WTC11 (cell line): ENCODE measurements around the gene CROCC. TPM values are rescaled to one million over a fixed set of nuclear protein-coding genes. Genes with fewer than 3 reads are reported as not detected.
A peak's percentile ranks its signal among the peaks of the same experiment; 100 is the strongest.

Source experiments
- ATAC-seq: fragments of 200-7000 bp; cut with Tn5 transposase; 2 replicates; pipeline ENCODE4 v1.10.0; 2021; ENCODE audit warnings: mild to moderate bottlenecking, moderate library complexity
- CTCF ChIA-PET: fragments of 300-600 bp; sonication (Branson Sonifier 250); formaldehyde crosslinking; loops from one replicate; lab custom pipeline; 2021; ENCODE audit warnings: antibody characterized with exemption; lab: Charles Lee
- POLR2A ChIA-PET: fragments of 350-600 bp; sonication (Branson Sonifier 250); formaldehyde crosslinking; loops from one replicate; lab custom pipeline; 2021; ENCODE audit warnings: antibody characterized with exemption; lab: Charles Lee
- DNase-seq: peaks from one replicate; pipeline ENCODE4 v3.0.0; 2021; ENCODE audit warnings: low spot score
- H3K27ac Mint-ChIP-seq: 2 replicates; pipeline ENCODE4 v1.8.0; 2021; ENCODE audit warnings: mixed read lengths
- H3K27me3 Mint-ChIP-seq: 2 replicates; pipeline ENCODE4 v1.8.0; 2021; ENCODE audit warnings: low read depth, mild to moderate bottlenecking, moderate library complexity, mixed read lengths
- H3K36me3 Mint-ChIP-seq: 2 replicates; pipeline ENCODE4 v1.8.0; 2021; ENCODE audit warnings: mixed read lengths
- H3K4me1 Mint-ChIP-seq: 2 replicates; pipeline ENCODE4 v1.8.0; 2022; ENCODE audit warnings: mixed read lengths
- H3K4me3 Mint-ChIP-seq: 2 replicates; pipeline ENCODE4 v1.8.0; 2021; ENCODE audit warnings: mild to moderate bottlenecking, moderate library complexity, mixed read lengths
- H3K9me3 Mint-ChIP-seq: 2 replicates; pipeline ENCODE4 v1.8.0; 2021; ENCODE audit warnings: mixed read lengths
- CREB1 ChIP-seq: sonication (generic); formaldehyde crosslinking; IDR thresholded peaks from 2 replicates; pipeline ENCODE4 v1.8.0; 2023; ENCODE audit warnings: mild to moderate bottlenecking, missing genetic modification reagents
- CREM ChIP-seq: sonication (generic); formaldehyde crosslinking; IDR thresholded peaks from 2 replicates; pipeline ENCODE4 v1.8.1; 2022; ENCODE audit warnings: mild to moderate bottlenecking, missing genetic modification reagents, moderate library complexity
- ERG ChIP-seq: fragments of 250-450 bp; sonication (Bioruptor Pico); IDR thresholded peaks from 2 replicates; pipeline ENCODE4 v1.8.0; 2021; ENCODE audit warnings: mild to moderate bottlenecking
- ESRRA ChIP-seq: sonication (generic); formaldehyde crosslinking; IDR thresholded peaks from 2 replicates; pipeline ENCODE4 v1.8.1; 2022; ENCODE audit warnings: mild to moderate bottlenecking, missing genetic modification reagents, borderline replicate concordance
- FOXP1 ChIP-seq: sonication (generic); formaldehyde crosslinking; IDR thresholded peaks from 2 replicates; pipeline ENCODE4 v1.8.0; 2022; ENCODE audit warnings: missing genetic modification reagents, mild to moderate bottlenecking, moderate library complexity, borderline replicate concordance
- GRHL2 ChIP-seq: fragments of 250-450 bp; sonication (Bioruptor Pico); IDR thresholded peaks from 2 replicates; pipeline ENCODE4 v1.8.0; 2022; ENCODE audit warnings: mild to moderate bottlenecking, moderate library complexity; ENCODE audit not compliant: insufficient replicate concordance, severe bottlenecking
- GTF2I ChIP-seq: fragments of 250-450 bp; sonication (Bioruptor Pico); conservative IDR thresholded peaks from 2 replicates; pipeline ENCODE4 v1.4.0; 2021; ENCODE audit warnings: mild to moderate bottlenecking
- KAT7 ChIP-seq: sonication (generic); formaldehyde crosslinking; IDR thresholded peaks from 2 replicates; pipeline ENCODE4 v1.8.1; 2023; ENCODE audit warnings: missing genetic modification reagents, mild to moderate bottlenecking, borderline replicate concordance
- MAX ChIP-seq: sonication (generic); formaldehyde crosslinking; IDR thresholded peaks from 2 replicates; pipeline ENCODE4 v1.8.0; 2022; ENCODE audit warnings: mild to moderate bottlenecking, missing genetic modification reagents
- NFATC4 ChIP-seq: fragments of 250-450 bp; sonication (Bioruptor Pico); IDR thresholded peaks from 2 replicates; pipeline ENCODE4 v1.9.0; 2021; ENCODE audit warnings: mild to moderate bottlenecking
- NR2C2 ChIP-seq: sonication (generic); formaldehyde crosslinking; IDR thresholded peaks from 2 replicates; pipeline ENCODE4 v1.8.0; 2022; ENCODE audit warnings: mild to moderate bottlenecking, missing genetic modification reagents
- PRRX2 ChIP-seq: fragments of 250-450 bp; sonication (Bioruptor Pico); IDR thresholded peaks from 2 replicates; pipeline ENCODE4 v1.8.0; 2021; ENCODE audit warnings: mild to moderate bottlenecking
- RORB ChIP-seq: fragments of 250-450 bp; sonication (Bioruptor Pico); IDR thresholded peaks from 2 replicates; pipeline ENCODE4 v1.9.0; 2021; ENCODE audit warnings: mild to moderate bottlenecking
- ZMAT4 ChIP-seq: fragments of 250-450 bp; sonication (Bioruptor Pico); IDR thresholded peaks from 2 replicates; pipeline ENCODE4 v1.9.0; 2021; ENCODE audit warnings: mild to moderate bottlenecking
- ZNF121 ChIP-seq: sonication (generic); formaldehyde crosslinking; IDR thresholded peaks from 2 replicates; pipeline ENCODE4 v1.8.0; 2023; ENCODE audit warnings: missing genetic modification reagents
- ZNF138 ChIP-seq: sonication (generic); formaldehyde crosslinking; conservative IDR thresholded peaks from 2 replicates; pipeline ENCODE4 v1.8.1; 2022; ENCODE audit warnings: mild to moderate bottlenecking, moderate library complexity, missing genetic modification reagents
- ZNF232 ChIP-seq: sonication (generic); formaldehyde crosslinking; IDR thresholded peaks from 2 replicates; pipeline ENCODE4 v1.8.0; 2022; ENCODE audit warnings: mild to moderate bottlenecking, missing genetic modification reagents
- ZNF281 ChIP-seq: sonication (generic); formaldehyde crosslinking; IDR thresholded peaks from 2 replicates; pipeline ENCODE4 v1.8.0; 2023; ENCODE audit warnings: mild to moderate bottlenecking, missing genetic modification reagents
- ZNF396 ChIP-seq: fragments of 250-450 bp; sonication (Bioruptor Pico); IDR thresholded peaks from 2 replicates; pipeline ENCODE4 v1.8.0; 2021; ENCODE audit warnings: mild to moderate bottlenecking, moderate library complexity, borderline replicate concordance
- ZNF416 ChIP-seq: fragments of 250-450 bp; sonication (Bioruptor Pico); IDR thresholded peaks from 2 replicates; pipeline ENCODE4 v1.9.0; 2021; ENCODE audit warnings: mild to moderate bottlenecking, inconsistent platforms
- ZNF512 ChIP-seq: sonication (generic); formaldehyde crosslinking; IDR thresholded peaks from 2 replicates; pipeline ENCODE4 v1.8.1; 2022; ENCODE audit warnings: missing genetic modification reagents, borderline replicate concordance
- ZNF671 ChIP-seq: fragments of 250-450 bp; sonication (Bioruptor Pico); IDR thresholded peaks from 2 replicates; pipeline ENCODE4 v1.8.0; 2021; ENCODE audit warnings: mild to moderate bottlenecking
- total RNA-seq: library from RNA; stranded (reverse); gene quantifications from 3 replicates; pipeline ENCODE4 v1.2.3, GENCODE V29; 2021

Gene CROCC
- total RNA-seq, 1 experiment from 2014 or later = 75.6 TPM

GRCh38 chr1:17002524-17002902 is 80.8 kb downstream of the CROCC start (continued):
- no peak for TF ChIP-seq PRRX2 (CRISPR knock-in tag)

GRCh38 chr1:17004466-17005364 is 83.0 kb downstream of the CROCC start:
- H3K36me3 Mint-ChIP-seq = peaks cover 17% of the 10 kb centered on the region
- no peaks in the 10 kb centered on the region for H3K9me3 Mint-ChIP-seq
- H3K4me3 Mint-ChIP-seq = no peak overlapping the region
- no peaks in the 10 kb centered on the region for H3K27me3 Mint-ChIP-seq
- peak; percentile 73 for TF ChIP-seq ZNF121 (CRISPR knock-in tag)
- TF ChIP-seq GTF2I (CRISPR knock-in tag) = peak; percentile 52; the same call in 1 of the 2 replicates
- no peak for TF ChIP-seq CREM
- CTCF ChIA-PET = interaction anchor here (0.8 to 1.1 kb wide), 3 partner anchors 18 to 44 kb away, joined by 3 to 4 read pairs (median 4); no protein-coding TSS in a partner anchor
- POLR2A ChIA-PET = no interaction called here
- ATAC-seq (peak; percentile 31), DNase-seq (no peak)
- no peak overlapping the region for H3K27ac Mint-ChIP-seq
- H3K4me1 Mint-ChIP-seq = peaks cover 18% of the 10 kb centered on the region

- ATAC-seq (no peak), DNase-seq (no peak)
- no peak for TF ChIP-seq KAT7 (CRISPR knock-in tag)
- no peak for TF ChIP-seq ZMAT4 (CRISPR knock-in tag)
- no peak for TF ChIP-seq NFATC4
- no peak for TF ChIP-seq NR2C2 (CRISPR knock-in tag)
- TF ChIP-seq ZNF232 = no peak
- TF ChIP-seq MAX (CRISPR knock-in tag) = no peak
- TF ChIP-seq RORB (CRISPR knock-in tag) = no peak
- no peak for TF ChIP-seq ZNF396 (CRISPR knock-in tag)
- no peak for TF ChIP-seq ZNF138 (CRISPR knock-in tag)
- TF ChIP-seq ESRRA (CRISPR knock-in tag) = no peak
- TF ChIP-seq ERG (CRISPR knock-in tag) = no peak
- no peak for TF ChIP-seq ZNF671
- TF ChIP-seq ZNF416 = no peak
- no peak for TF ChIP-seq ZNF512 (CRISPR knock-in tag)
- TF ChIP-seq CREB1 = no peak
- TF ChIP-seq ZNF281 (CRISPR knock-in tag) = no peak
- no peak for TF ChIP-seq FOXP1 (CRISPR knock-in tag)
- TF ChIP-seq GRHL2 (CRISPR knock-in tag) = no peak
- Mint-ChIP-seq H3K4me1 (peaks cover 22% of the 10 kb centered on the region), H3K27ac (no peak overlapping the region), H3K27me3 (no peaks in the 10 kb centered on the region), H3K9me3 (no peaks in the 10 kb centered on the region), H3K4me3 (no peak overlapping the region), H3K36me3 (peaks cover 17% of the 10 kb centered on the region)
- ChIA-PET CTCF (interaction anchor here (0.8 to 3.3 kb wide), 3 partner anchors 18 to 45 kb away, joined by 4 to 28 read pairs (median 4); no protein-coding TSS in a partner anchor), POLR2A (no interaction called here)
Measured at GRCh38 chr1:17005365-17005740, 83.6 kb downstream of the CROCC start.
